ENCODE data around the gene MAST4. TPM values are rescaled to one million over a fixed set of nuclear protein-coding genes. Genes with fewer than 3 reads are reported as not detected.

Gene MAST4
- total RNA-seq, 1 experiment from 2014 or later: 11.8 TPM

DNA sequence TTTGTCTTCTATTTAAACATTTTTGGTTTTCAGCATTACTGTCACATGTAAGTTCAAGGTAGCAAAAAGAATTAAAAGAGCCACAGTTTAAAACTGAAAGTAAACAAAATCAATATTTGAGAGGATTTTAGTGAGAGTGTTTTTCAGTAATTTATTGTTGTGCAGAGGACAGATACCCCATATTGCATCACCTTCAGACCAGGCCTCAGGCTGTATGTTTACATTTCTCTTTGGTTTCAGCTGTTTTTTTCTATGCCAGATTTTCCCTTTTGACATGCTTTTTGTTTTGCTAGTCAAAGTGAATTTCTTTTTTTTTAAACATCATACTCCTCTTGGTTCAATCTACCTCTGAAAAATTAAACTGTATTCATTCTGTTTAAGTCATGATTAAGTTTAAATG, 47.2 kb downstream of the MAST4 start:
- Histone ChIP-seq H3K36me3 (ENCODE audit: insufficient read depth, low read length) (no peaks in the 10 kb centered on the region), H3K9ac (ENCODE audit: low read length) (no peak overlapping the region), H3K4me3 (ENCODE audit: low read length) (no peak overlapping the region), H3K9me3 (ENCODE audit: low read length) (no peaks in the 10 kb centered on the region), H2AFZ (ENCODE audit: low read length) (no peak overlapping the region), H3K4me2 (ENCODE audit: low read depth, low read length, poor library complexity, severe bottlenecking) (no peak overlapping the region), H3K27ac (ENCODE audit: low read length) (no peak overlapping the region), H3K79me2 (ENCODE audit: low read length) (no peaks in the 10 kb centered on the region), H4K20me1 (ENCODE audit: insufficient read depth, low read depth, low read length) (no peaks in the 10 kb centered on the region), H3K27me3 (ENCODE audit: low read length) (no peaks in the 10 kb centered on the region), H3K9me2 (replicated peaks; ENCODE audit: insufficient read depth, low read length) (no peaks in the 10 kb centered on the region), H3K4me1 (ENCODE audit: low read length) (no peaks in the 10 kb centered on the region)
- DNase-seq: no peak

DNA sequence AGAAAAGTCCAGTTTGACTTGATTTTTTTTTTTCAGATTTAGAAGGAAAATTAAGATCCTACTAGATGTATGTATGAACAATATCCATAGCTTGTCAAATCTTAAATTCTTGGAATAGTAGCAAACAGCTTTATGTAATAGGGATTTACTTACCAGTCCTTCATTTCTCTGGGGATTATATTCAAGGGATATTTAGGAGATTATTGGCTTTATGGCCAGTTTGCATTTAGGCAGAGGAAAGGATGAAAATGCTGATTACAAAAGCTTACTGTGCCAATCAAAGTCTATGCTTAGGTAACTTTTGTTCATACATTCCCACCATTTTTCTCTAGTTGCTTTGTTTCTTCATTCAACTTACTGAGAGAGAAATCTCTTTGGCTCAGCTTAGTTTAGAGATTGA, 47.9 kb downstream of the MAST4 start:
- no peak overlapping the region for H3K9ac ChIP-seq (ENCODE audit: low read length)
- no peaks in the 10 kb centered on the region for H3K9me2 ChIP-seq (replicated peaks; ENCODE audit: insufficient read depth, low read length)
- no peaks in the 10 kb centered on the region for H3K79me2 ChIP-seq (ENCODE audit: low read length)
- H3K4me2 ChIP-seq (ENCODE audit: low read depth, low read length, poor library complexity, severe bottlenecking): no peak overlapping the region
- no peaks in the 10 kb centered on the region for H3K9me3 ChIP-seq (ENCODE audit: low read length)
- no peaks in the 10 kb centered on the region for H3K4me1 ChIP-seq (ENCODE audit: low read length)
- no peak overlapping the region for H2AFZ ChIP-seq (ENCODE audit: low read length)
- no peak overlapping the region for H3K4me3 ChIP-seq (ENCODE audit: low read length)
- H3K27ac ChIP-seq (ENCODE audit: low read length): no peak overlapping the region
- no peaks in the 10 kb centered on the region for H3K36me3 ChIP-seq (ENCODE audit: insufficient read depth, low read length)
- H4K20me1 ChIP-seq (ENCODE audit: insufficient read depth, low read depth, low read length): no peaks in the 10 kb centered on the region
- no peaks in the 10 kb centered on the region for H3K27me3 ChIP-seq (ENCODE audit: low read length)
- no peak for DNase-seq

DNA sequence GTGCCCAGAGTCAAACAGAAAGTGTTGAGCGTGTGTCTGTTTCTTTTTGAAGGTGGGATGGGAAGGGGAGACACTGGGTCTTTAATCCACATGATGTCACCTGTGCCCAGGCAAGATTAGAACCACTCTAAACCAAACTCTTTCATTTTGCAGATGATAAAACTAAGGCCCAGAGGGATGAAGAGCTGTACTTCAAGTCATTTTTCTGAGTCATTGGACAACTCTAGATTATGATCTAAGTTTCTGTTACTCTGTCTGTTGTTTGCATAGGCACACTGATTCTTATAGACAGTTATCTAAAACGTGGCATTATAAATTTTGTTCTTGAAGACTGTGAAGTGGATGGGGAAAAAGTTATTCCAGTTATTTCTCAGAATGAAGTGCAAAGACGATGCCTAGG, 48.8 kb downstream of the MAST4 start:
- no peak overlapping the region for H3K9ac ChIP-seq (ENCODE audit: low read length)
- H3K79me2 ChIP-seq (ENCODE audit: low read length): no peaks in the 10 kb centered on the region
- H3K9me2 ChIP-seq (replicated peaks; ENCODE audit: insufficient read depth, low read length): no peaks in the 10 kb centered on the region
- no peaks in the 10 kb centered on the region for H4K20me1 ChIP-seq (ENCODE audit: insufficient read depth, low read depth, low read length)
- no peak overlapping the region for H3K4me3 ChIP-seq (ENCODE audit: low read length)
- H2AFZ ChIP-seq (ENCODE audit: low read length): no peak overlapping the region
- no peak overlapping the region for H3K4me2 ChIP-seq (ENCODE audit: low read depth, low read length, poor library complexity, severe bottlenecking)
- H3K36me3 ChIP-seq (ENCODE audit: insufficient read depth, low read length): no peaks in the 10 kb centered on the region
- no peaks in the 10 kb centered on the region for H3K27me3 ChIP-seq (ENCODE audit: low read length)
- no peak overlapping the region for H3K27ac ChIP-seq (ENCODE audit: low read length)
- H3K9me3 ChIP-seq (ENCODE audit: low read length): no peaks in the 10 kb centered on the region
- H3K4me1 ChIP-seq (ENCODE audit: low read length): no peaks in the 10 kb centered on the region
- DNase-seq: no peak

DNA sequence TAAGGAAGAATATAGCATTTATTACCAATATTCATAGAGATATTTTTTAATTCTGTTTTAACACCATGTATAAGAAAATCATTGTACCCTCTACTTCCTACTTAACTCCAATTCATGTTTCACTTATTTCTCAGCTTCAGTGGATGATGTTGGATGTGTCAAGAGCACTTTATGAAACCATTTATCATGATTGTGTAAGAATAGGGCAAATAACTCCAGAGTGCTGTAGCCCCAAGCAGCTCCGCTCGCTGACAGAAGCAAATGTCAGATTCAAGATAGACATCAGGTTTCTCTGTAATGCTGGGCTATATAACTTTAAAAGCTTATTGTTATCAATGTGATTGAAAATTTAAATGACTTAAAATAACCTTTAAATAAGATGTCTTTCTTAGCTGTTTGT, 50.4 kb downstream of the MAST4 start:
- no peaks in the 10 kb centered on the region for H3K9me2 ChIP-seq (replicated peaks; ENCODE audit: insufficient read depth, low read length)
- no peaks in the 10 kb centered on the region for H3K36me3 ChIP-seq (ENCODE audit: insufficient read depth, low read length)
- no peaks in the 10 kb centered on the region for H3K79me2 ChIP-seq (ENCODE audit: low read length)

DNA sequence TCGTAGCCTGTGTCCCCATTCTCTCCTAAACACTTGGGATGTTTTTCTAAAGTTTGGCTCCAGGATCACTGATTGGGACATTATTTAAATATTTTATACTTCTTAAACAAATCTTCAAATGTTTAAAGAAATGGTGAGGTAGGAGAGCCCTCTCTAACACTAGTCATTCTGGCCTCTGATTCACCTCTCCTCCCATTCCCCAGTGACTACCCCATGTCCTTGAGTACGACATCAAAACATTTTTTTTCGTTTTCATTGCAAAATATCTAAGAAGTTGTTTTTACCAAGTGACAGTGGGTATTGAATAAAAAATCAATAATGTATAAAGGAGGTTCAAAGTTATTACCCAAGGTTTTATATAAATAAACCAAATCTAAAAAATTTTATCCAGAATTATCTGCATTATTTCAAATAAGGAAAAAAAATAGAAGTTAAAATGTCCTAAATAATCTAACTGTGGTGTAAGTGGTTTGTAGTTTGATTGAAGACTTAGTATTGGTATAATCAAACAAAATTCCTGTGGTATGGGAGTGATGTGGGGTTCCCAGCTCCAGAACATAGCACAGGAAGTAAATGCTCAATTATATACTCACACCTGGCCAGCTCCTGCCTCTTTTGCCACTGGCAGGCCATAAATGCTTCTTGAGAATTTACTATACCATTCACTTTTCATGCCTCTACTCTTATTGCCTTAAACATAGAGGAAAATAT, 51.1 kb downstream of the MAST4 start:
- H3K79me2 ChIP-seq (ENCODE audit: low read length): no peaks in the 10 kb centered on the region
- no peaks in the 10 kb centered on the region for H3K36me3 ChIP-seq (ENCODE audit: insufficient read depth, low read length)
- H2AFZ ChIP-seq (ENCODE audit: low read length): no peak overlapping the region
- H3K27ac ChIP-seq (ENCODE audit: low read length): no peak overlapping the region
- H3K9me2 ChIP-seq (replicated peaks; ENCODE audit: insufficient read depth, low read length): no peaks in the 10 kb centered on the region
- H3K4me1 ChIP-seq (ENCODE audit: low read length): no peaks in the 10 kb centered on the region
- no peaks in the 10 kb centered on the region for H4K20me1 ChIP-seq (ENCODE audit: insufficient read depth, low read depth, low read length)
- no peak for DNase-seq
- no peaks in the 10 kb centered on the region for H3K27me3 ChIP-seq (ENCODE audit: low read length)
- no peaks in the 10 kb centered on the region for H3K9me3 ChIP-seq (ENCODE audit: low read length)
- H3K4me2 ChIP-seq (ENCODE audit: low read depth, low read length, poor library complexity, severe bottlenecking): no peak overlapping the region
- H3K4me3 ChIP-seq (ENCODE audit: low read length): no peak overlapping the region
- no peak overlapping the region for H3K9ac ChIP-seq (ENCODE audit: low read length)

More for the DNA sequence above, 50.4 kb downstream of the MAST4 start:
- no peak overlapping the region for H3K4me3 ChIP-seq (ENCODE audit: low read length)
- no peak overlapping the region for H3K27ac ChIP-seq (ENCODE audit: low read length)
- H3K9me3 ChIP-seq (ENCODE audit: low read length): no peaks in the 10 kb centered on the region
- no peaks in the 10 kb centered on the region for H4K20me1 ChIP-seq (ENCODE audit: insufficient read depth, low read depth, low read length)
- H3K9ac ChIP-seq (ENCODE audit: low read length): no peak overlapping the region
- no peaks in the 10 kb centered on the region for H3K4me1 ChIP-seq (ENCODE audit: low read length)
- no peak for DNase-seq
- H2AFZ ChIP-seq (ENCODE audit: low read length): no peak overlapping the region
- no peak overlapping the region for H3K4me2 ChIP-seq (ENCODE audit: low read depth, low read length, poor library complexity, severe bottlenecking)
- no peaks in the 10 kb centered on the region for H3K27me3 ChIP-seq (ENCODE audit: low read length)

DNA sequence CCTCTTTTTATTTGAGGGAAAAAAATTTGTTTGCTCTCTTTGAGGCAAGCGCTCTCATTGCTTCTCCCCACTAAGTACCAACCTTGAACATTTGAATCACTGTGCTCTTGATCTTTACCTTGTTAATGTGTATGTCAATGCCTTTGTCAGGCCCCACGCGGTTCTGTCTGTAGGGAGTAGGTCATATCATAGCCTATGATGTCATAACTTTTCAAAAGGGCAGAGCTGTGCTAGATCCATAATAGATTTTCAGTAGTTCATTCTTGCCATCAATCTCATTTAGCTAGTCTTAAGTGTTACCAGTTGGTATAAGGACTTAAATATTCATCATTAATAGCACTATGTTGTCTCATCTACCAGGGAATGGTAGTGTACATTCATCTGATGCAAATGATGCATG, 56.6 kb downstream of the MAST4 start:
- Histone ChIP-seq H3K9ac (ENCODE audit: low read length) (no peak overlapping the region), H3K9me2 (replicated peaks; ENCODE audit: insufficient read depth, low read length) (no peaks in the 10 kb centered on the region), H3K36me3 (ENCODE audit: insufficient read depth, low read length) (no peaks in the 10 kb centered on the region), H3K4me3 (ENCODE audit: low read length) (no peak overlapping the region), H3K27ac (ENCODE audit: low read length) (no peak overlapping the region), H3K79me2 (ENCODE audit: low read length) (no peaks in the 10 kb centered on the region), H3K27me3 (ENCODE audit: low read length) (no peaks in the 10 kb centered on the region), H3K4me1 (ENCODE audit: low read length) (no peaks in the 10 kb centered on the region), H3K4me2 (ENCODE audit: low read depth, low read length, poor library complexity, severe bottlenecking) (no peak overlapping the region), H3K9me3 (ENCODE audit: low read length) (no peaks in the 10 kb centered on the region), H2AFZ (ENCODE audit: low read length) (no peak overlapping the region), H4K20me1 (ENCODE audit: insufficient read depth, low read depth, low read length) (no peaks in the 10 kb centered on the region)
- DNase-seq: no peak

DNA sequence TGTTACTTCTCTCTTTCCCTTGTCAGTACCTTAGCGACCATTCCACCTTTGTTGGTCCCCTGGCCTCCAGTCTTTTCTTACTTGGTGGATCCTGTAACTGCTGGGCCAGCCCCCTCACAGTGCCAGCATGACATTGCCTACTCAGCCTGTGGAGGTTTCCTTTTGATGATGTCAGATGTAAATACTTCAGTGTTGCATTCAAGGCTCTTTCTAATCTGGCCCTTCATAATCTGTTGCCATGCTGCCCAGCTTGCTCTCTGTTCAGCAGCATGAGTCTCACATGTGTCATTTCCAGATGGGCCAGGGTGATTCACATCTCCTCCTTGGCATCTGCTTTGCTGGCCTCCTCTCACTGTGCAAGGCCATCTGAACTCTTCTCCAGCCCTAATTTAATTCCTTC, 57.1 kb downstream of the MAST4 start:
- Histone ChIP-seq H3K36me3 (ENCODE audit: insufficient read depth, low read length) (no peaks in the 10 kb centered on the region), H3K9ac (ENCODE audit: low read length) (no peak overlapping the region), H3K27ac (ENCODE audit: low read length) (no peak overlapping the region), H4K20me1 (ENCODE audit: insufficient read depth, low read depth, low read length) (no peaks in the 10 kb centered on the region), H3K4me3 (ENCODE audit: low read length) (no peak overlapping the region), H3K9me3 (ENCODE audit: low read length) (no peaks in the 10 kb centered on the region), H2AFZ (ENCODE audit: low read length) (no peak overlapping the region), H3K4me1 (ENCODE audit: low read length) (no peaks in the 10 kb centered on the region), H3K79me2 (ENCODE audit: low read length) (no peaks in the 10 kb centered on the region), H3K9me2 (replicated peaks; ENCODE audit: insufficient read depth, low read length) (no peaks in the 10 kb centered on the region), H3K4me2 (ENCODE audit: low read depth, low read length, poor library complexity, severe bottlenecking) (no peak overlapping the region), H3K27me3 (ENCODE audit: low read length) (no peaks in the 10 kb centered on the region)
- no peak for DNase-seq

DNA sequence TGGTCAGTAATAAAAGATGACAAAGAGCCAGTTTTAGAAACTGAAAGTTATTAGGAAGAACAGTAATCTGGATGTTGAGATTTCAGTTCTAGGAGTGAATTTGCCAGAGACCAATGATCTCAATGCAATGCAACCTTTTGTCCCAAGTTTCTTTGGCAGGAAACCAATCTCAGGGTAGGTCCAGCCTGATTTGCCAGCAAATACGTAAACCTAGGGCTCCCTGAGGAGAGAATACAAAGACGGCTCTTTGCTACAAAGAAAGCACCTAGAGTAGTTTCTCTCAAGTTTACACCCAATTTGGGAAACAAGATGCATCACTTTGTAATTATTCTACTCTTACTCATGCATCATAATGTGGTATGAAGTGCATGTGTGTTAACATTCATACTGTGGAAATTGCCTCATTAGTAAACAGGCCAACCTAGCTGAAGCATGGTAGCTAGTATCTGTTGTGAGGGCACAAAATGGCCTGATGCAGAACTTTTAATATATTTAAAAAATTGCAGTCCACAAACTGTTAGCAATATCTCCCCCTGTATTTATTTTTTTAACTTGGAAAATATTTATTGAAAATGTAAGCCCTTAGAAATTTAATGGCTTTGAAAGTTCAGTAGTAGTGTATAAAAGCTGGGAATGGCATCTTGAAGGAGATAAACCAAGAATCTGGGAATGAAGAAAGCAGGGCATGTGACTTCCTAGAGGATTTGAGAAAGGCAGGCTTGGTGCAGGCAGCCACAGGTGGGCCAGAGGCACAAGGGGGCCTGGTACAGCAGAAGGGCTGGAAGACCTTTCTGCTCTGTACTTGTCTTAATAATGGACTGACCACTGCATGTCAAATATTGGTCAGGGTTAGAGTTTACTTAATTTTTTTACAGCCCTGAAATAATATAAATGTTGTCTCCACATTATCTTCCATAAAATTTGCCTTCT, 59.5 kb downstream of the MAST4 start:
- Histone ChIP-seq H2AFZ (ENCODE audit: low read length) (no peak overlapping the region), H3K4me3 (ENCODE audit: low read length) (no peak overlapping the region), H3K9ac (ENCODE audit: low read length) (no peak overlapping the region), H3K36me3 (ENCODE audit: insufficient read depth, low read length) (no peaks in the 10 kb centered on the region), H4K20me1 (ENCODE audit: insufficient read depth, low read depth, low read length) (no peaks in the 10 kb centered on the region), H3K9me3 (ENCODE audit: low read length) (no peaks in the 10 kb centered on the region), H3K27ac (ENCODE audit: low read length) (no peak overlapping the region), H3K27me3 (ENCODE audit: low read length) (no peaks in the 10 kb centered on the region), H3K4me1 (ENCODE audit: low read length) (no peaks in the 10 kb centered on the region), H3K4me2 (ENCODE audit: low read depth, low read length, poor library complexity, severe bottlenecking) (no peak overlapping the region), H3K9me2 (replicated peaks; ENCODE audit: insufficient read depth, low read length) (no peaks in the 10 kb centered on the region), H3K79me2 (ENCODE audit: low read length) (no peaks in the 10 kb centered on the region)
- DNase-seq: no peak

Measured in Karpas-422 (cell line).